ENCODE data around the gene CPVL.

DNA sequence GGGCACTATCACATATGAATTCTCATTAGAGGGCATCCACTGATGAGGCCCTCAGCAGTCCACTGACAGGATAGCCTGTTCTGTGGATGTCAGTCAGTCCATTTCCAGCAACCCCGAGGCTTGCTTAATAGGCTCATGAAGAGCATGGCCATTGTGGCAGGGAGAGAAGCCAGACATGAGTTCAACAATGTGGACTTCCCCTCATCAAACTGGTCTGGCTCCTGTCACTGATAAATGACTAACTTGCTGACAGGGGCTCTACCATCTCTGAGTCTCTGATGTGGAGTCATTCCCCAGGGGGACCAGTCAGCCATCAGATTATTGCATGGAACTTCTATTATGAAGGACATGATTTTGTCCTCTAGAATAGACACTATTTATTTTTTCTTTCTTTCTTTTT, 168.5 kb downstream of the CPVL start:
- TF ChIP-seq, protein P1, sequence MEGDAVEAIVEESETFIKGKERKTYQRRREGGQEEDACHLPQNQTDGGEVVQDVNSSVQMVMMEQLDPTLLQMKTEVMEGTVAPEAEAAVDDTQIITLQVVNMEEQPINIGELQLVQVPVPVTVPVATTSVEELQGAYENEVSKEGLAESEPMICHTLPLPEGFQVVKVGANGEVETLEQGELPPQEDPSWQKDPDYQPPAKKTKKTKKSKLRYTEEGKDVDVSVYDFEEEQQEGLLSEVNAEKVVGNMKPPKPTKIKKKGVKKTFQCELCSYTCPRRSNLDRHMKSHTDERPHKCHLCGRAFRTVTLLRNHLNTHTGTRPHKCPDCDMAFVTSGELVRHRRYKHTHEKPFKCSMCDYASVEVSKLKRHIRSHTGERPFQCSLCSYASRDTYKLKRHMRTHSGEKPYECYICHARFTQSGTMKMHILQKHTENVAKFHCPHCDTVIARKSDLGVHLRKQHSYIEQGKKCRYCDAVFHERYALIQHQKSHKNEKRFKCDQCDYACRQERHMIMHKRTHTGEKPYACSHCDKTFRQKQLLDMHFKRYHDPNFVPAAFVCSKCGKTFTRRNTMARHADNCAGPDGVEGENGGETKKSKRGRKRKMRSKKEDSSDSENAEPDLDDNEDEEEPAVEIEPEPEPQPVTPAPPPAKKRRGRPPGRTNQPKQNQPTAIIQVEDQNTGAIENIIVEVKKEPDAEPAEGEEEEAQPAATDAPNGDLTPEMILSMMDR (IDR thresholded peaks at IDR 0.05) = no peak
- TF ChIP-seq EZH2 (IDR thresholded peaks at IDR 0.05) = no peak

All from neural progenitor cell (in vitro differentiated cells).